Neural progenitor cell (in vitro differentiated cells): ENCODE results near the gene ZBTB37.

Source experiments
- CTCF ChIP-seq: fragments of 200-600 bp; sonication (generic); IDR thresholded peaks from 2 replicates; pipeline ENCODE4 v1.5.1; 2017; ENCODE audit warnings: antibody characterized with exemption, mild to moderate bottlenecking
- EZH2phosphoT487 ChIP-seq: fragments of 200-600 bp; sonication (generic); IDR thresholded peaks from 2 replicates; pipeline ENCODE4 v1.6.1; 2017; ENCODE audit warnings: antibody characterized with exemption

- TF ChIP-seq CTCF (no peak), EZH2phosphoT487 (no peak)
Observed at GRCh38 chr1:173856014-173856413, 12.2 kb upstream of the ZBTB37 start.
